OCI-LY1 (cell line): ENCODE data around the gene RAB15.

ENCODE experiments used
- H2AFZ ChIP-seq: fragments of 200-600 bp; sonication (generic), shearing (Covaris generic); 2 replicates; pipeline ENCODE4 v1.6.0; 2014; ENCODE audit warnings: antibody characterized with exemption, mild to moderate bottlenecking, low read length
- H3F3A ChIP-seq: fragments of 200-600 bp; sonication (generic), shearing (Covaris generic); 2 replicates; pipeline ENCODE4 v1.6.0; 2014; ENCODE audit warnings: mild to moderate bottlenecking, antibody characterized with exemption, low read length, moderate library complexity; ENCODE audit not compliant: insufficient read depth
- H3K27ac ChIP-seq: fragments of 200-600 bp; sonication (generic); 2 replicates; pipeline ENCODE4 v1.5.1; 2014; ENCODE audit warnings: low read length, mixed run types, mild to moderate bottlenecking, low read depth; ENCODE audit not compliant: poor library complexity, severe bottlenecking
- H3K27me3 ChIP-seq: fragments of 200-600 bp; sonication (generic); 2 replicates; pipeline ENCODE4 v1.6.0; 2014; ENCODE audit warnings: antibody characterized with exemption, mild to moderate bottlenecking, low read length, moderate library complexity; ENCODE audit not compliant: insufficient read depth
- H3K36me3 ChIP-seq: fragments of 200-600 bp; sonication (generic); 2 replicates; pipeline ENCODE4 v1.6.1; 2014; ENCODE audit warnings: mild to moderate bottlenecking, antibody characterized with exemption, low read length, moderate library complexity, mixed read lengths; ENCODE audit not compliant: insufficient read depth
- H3K4me1 ChIP-seq: fragments of 200-600 bp; sonication (generic); 2 replicates; pipeline ENCODE4 v1.5.1; 2014; ENCODE audit warnings: mild to moderate bottlenecking, low read length, moderate library complexity; ENCODE audit not compliant: insufficient read depth, severe bottlenecking
- H3K4me2 ChIP-seq: fragments of 200-600 bp; sonication (generic), shearing (Covaris generic); 2 replicates; pipeline ENCODE4 v1.6.1; 2014; ENCODE audit warnings: low read length
- H3K4me3 ChIP-seq: fragments of 200-600 bp; sonication (generic); 2 replicates; pipeline ENCODE4 v1.5.1; 2014; ENCODE audit warnings: low read length, low read depth, mild to moderate bottlenecking, mixed read lengths; ENCODE audit not compliant: poor library complexity, severe bottlenecking
- H3K79me2 ChIP-seq: fragments of 200-600 bp; shearing (Covaris generic); 2 replicates; pipeline ENCODE4 v1.6.1; 2016; ENCODE audit warnings: mixed run types, low read length, mixed read lengths; ENCODE audit not compliant: insufficient read depth
- H3K9ac ChIP-seq: fragments of 200-600 bp; sonication (generic), shearing (Covaris generic); 2 replicates; pipeline ENCODE4 v1.6.1; 2014; ENCODE audit warnings: mild to moderate bottlenecking, low read length, mixed read lengths
- H3K9me2 ChIP-seq: fragments of 200-600 bp; sonication (generic), shearing (Covaris generic); 2 replicates; pipeline ENCODE4 v1.6.1; 2014; ENCODE audit warnings: low read depth, mild to moderate bottlenecking, low read length, mixed read lengths
- H3K9me3 ChIP-seq: fragments of 200-600 bp; shearing (Covaris generic); 2 replicates; pipeline ENCODE4 v1.6.1; 2014; ENCODE audit warnings: low read length, mixed read lengths
- H4K20me1 ChIP-seq: fragments of 200-600 bp; sonication (generic), shearing (Covaris generic); 2 replicates; pipeline ENCODE4 v1.6.0; 2016; ENCODE audit warnings: mild to moderate bottlenecking, low read length; ENCODE audit not compliant: insufficient read depth
- EZH2 ChIP-seq: fragments of 200-600 bp; sonication (generic), shearing (Covaris generic); IDR thresholded peaks from 2 replicates; pipeline ENCODE4 v1.8.0; 2017; ENCODE audit warnings: borderline replicate concordance, mixed run types, mild to moderate bottlenecking, antibody characterized with exemption, low read length, moderate library complexity, mixed read lengths
- TF ChIP-seq, protein P1 (sequence below): fragments of 200-600 bp; sonication (generic), shearing (Covaris generic); IDR thresholded peaks from 2 replicates; pipeline ENCODE4 v1.5.1; 2017; ENCODE audit warnings: mild to moderate bottlenecking, antibody characterized with exemption, low read length, moderate library complexity, mixed read lengths

RAB15 gene

DNA sequence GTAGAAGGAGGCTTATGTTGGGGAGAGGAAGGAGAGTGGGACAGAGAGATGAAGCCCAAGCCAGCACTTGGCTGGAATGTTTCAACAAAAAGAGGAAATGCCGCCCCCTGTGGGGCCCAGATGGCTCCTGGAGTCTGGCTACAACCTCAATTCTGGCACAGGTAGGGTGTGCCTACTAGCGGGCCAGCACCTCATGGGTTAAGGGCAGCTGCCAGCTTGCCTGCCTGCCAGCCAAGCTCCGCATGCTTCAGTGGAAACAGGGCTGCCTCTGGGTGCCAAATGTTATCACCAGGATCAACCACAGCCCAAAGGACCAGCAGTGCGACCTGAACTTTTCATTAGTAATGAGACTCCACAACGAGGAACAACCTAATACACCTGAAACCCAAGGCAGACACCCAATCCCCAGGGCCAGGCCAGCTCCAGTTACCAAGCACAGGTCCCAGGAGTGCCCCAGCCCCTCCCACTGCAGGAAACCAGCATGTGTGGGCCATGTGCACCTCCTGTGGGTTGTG lies 11.3 kb downstream of the RAB15 start:
- Histone ChIP-seq H3K27me3 (no peaks in the 10 kb centered on the region), H3F3A (no peaks in the 10 kb centered on the region), H3K27ac (no peak overlapping the region), H3K9me2 (no peaks in the 10 kb centered on the region), H3K9me3 (no peaks in the 10 kb centered on the region), H3K9ac (no peak overlapping the region), H4K20me1 (no peaks in the 10 kb centered on the region), H3K4me1 (no peaks in the 10 kb centered on the region), H3K79me2 (no peaks in the 10 kb centered on the region), H3K4me2 (no peak overlapping the region), H2AFZ (no peak overlapping the region), H3K36me3 (no peaks in the 10 kb centered on the region), H3K4me3 (no peak overlapping the region)
- TF ChIP-seq EZH2, result no peak
- TF ChIP-seq, protein P1, sequence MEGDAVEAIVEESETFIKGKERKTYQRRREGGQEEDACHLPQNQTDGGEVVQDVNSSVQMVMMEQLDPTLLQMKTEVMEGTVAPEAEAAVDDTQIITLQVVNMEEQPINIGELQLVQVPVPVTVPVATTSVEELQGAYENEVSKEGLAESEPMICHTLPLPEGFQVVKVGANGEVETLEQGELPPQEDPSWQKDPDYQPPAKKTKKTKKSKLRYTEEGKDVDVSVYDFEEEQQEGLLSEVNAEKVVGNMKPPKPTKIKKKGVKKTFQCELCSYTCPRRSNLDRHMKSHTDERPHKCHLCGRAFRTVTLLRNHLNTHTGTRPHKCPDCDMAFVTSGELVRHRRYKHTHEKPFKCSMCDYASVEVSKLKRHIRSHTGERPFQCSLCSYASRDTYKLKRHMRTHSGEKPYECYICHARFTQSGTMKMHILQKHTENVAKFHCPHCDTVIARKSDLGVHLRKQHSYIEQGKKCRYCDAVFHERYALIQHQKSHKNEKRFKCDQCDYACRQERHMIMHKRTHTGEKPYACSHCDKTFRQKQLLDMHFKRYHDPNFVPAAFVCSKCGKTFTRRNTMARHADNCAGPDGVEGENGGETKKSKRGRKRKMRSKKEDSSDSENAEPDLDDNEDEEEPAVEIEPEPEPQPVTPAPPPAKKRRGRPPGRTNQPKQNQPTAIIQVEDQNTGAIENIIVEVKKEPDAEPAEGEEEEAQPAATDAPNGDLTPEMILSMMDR, result peak; percentile 19; the same call in 1 of the 2 replicates

DNA sequence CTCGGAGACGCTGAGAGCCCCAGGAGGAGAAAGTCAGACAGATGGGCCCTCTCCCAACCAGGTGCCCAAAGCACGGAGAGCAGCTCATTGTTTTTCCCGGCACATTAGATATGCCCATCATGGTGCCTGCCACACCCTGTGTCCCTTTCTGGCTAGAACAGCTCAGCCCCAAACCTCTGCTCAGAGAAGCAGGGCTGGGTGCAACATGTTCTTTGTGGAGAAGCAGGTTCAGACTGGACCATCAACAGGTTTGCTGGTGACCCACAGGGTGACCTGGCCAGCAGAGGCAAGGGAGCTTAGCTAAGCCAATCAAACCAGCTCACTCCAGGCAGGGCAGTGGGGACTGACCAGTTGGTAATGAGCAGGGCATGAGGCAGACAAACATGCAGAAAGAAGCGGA lies 13.4 kb downstream of the RAB15 start:
- no peaks in the 10 kb centered on the region for H4K20me1 ChIP-seq
- H3K4me2 ChIP-seq, result no peak overlapping the region
- no peaks in the 10 kb centered on the region for H3K9me2 ChIP-seq
- H3K79me2 ChIP-seq, result no peaks in the 10 kb centered on the region
- no peak for TF ChIP-seq EZH2
- no peaks in the 10 kb centered on the region for H3K9me3 ChIP-seq
- H3K4me3 ChIP-seq, result no peak overlapping the region
- no peak overlapping the region for H3K27ac ChIP-seq
- no peaks in the 10 kb centered on the region for H3K4me1 ChIP-seq
- no peak overlapping the region for H2AFZ ChIP-seq
- H3K9ac ChIP-seq, result no peak overlapping the region
- no peaks in the 10 kb centered on the region for H3K36me3 ChIP-seq
- H3K27me3 ChIP-seq, result no peaks in the 10 kb centered on the region
- no peaks in the 10 kb centered on the region for H3F3A ChIP-seq

DNA sequence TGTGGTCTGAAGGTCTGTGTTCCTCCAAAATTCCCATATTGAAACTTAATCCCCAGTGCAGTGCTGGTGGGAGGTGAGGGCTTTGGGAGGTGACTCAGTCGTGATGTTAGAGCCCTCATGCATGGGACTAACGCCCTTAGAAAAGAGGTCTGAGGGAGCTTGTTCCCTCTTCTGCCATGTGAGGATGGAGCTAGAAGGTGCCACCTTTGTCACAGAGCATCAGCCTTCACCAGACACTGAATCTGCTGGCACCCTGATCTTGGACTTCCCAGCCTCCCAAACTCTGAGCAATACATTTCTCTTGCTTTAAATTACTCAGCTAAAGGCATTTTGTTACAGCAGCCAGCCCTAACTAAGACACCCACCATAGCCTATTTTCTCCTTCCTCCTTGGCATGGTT lies 13.9 kb downstream of the RAB15 start:
- Histone ChIP-seq H3K36me3 (no peaks in the 10 kb centered on the region), H3K79me2 (no peaks in the 10 kb centered on the region), H3K9me3 (no peaks in the 10 kb centered on the region), H3K4me1 (no peaks in the 10 kb centered on the region), H3K27ac (no peak overlapping the region), H3F3A (no peaks in the 10 kb centered on the region), H3K9ac (no peak overlapping the region), H3K27me3 (no peaks in the 10 kb centered on the region), H2AFZ (no peak overlapping the region), H3K9me2 (no peaks in the 10 kb centered on the region), H3K4me2 (no peak overlapping the region), H4K20me1 (no peaks in the 10 kb centered on the region), H3K4me3 (no peak overlapping the region)
- TF ChIP-seq, protein P1, result no peak
- no peak for TF ChIP-seq EZH2

DNA sequence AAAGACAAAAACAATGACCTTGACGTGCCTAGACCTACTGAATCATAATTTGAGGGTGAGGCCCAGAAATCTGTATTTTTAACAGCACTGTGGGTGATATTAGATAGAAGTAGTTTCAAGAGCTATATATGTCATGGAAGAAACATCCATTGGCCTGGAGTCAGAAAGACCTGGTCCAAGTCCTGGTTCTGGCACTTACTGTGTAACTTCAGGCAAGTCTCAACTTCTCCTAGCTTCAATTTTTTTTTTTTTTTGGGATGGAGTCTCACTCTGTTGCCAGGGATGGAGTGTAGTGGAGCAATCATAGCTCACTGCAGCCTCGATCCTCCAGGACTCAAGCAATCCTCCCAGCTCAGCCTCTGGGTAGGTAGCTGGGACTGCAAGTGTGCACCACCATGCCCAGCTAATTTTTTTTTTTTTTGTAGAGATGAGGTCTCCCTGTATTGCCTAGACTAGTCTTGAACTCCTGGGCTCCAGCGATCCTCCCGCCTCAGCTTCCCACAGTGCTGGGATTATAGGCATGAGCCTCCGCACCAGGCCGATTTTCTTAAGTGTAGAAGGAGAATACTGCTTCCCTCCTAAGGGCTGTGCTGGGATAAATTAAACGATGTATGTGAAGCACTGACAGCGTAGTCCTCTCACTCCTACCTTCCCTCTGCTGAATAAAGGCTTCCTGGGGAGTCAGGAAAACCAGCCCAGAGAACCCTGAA lies 15.3 kb downstream of the RAB15 start:
- TF ChIP-seq, protein P1, result no peak
- no peak for TF ChIP-seq EZH2
- no peaks in the 10 kb centered on the region for H3K36me3 ChIP-seq
- no peak overlapping the region for H3K4me2 ChIP-seq
- no peaks in the 10 kb centered on the region for H3K9me3 ChIP-seq
- no peak overlapping the region for H3K27ac ChIP-seq
- no peak overlapping the region for H2AFZ ChIP-seq
- H3K79me2 ChIP-seq, result no peaks in the 10 kb centered on the region
- H3F3A ChIP-seq, result no peaks in the 10 kb centered on the region
- no peak overlapping the region for H3K9ac ChIP-seq
- no peaks in the 10 kb centered on the region for H3K4me1 ChIP-seq
- H3K4me3 ChIP-seq, result no peak overlapping the region
- no peaks in the 10 kb centered on the region for H4K20me1 ChIP-seq
- no peaks in the 10 kb centered on the region for H3K9me2 ChIP-seq
- no peaks in the 10 kb centered on the region for H3K27me3 ChIP-seq
